ENCODE data around the gene EYA2.

EYA2 gene

GRCh38 chr20:46981184-46981583, 86.5 kb downstream of the EYA2 start:
- no peak for DNase-seq

GRCh38 chr20:46983466-46983865, 88.8 kb downstream of the EYA2 start:
- DNase-seq, result no peak

GRCh38 chr20:46984405-46984804, 89.8 kb downstream of the EYA2 start:
- no peak for DNase-seq

GRCh38 chr20:46985250-46985649, 90.6 kb downstream of the EYA2 start:
- DNase-seq, result no peak

- no peak for DNase-seq
Measured at GRCh38 chr20:46985671-46986070, 91.0 kb downstream of the EYA2 start.

- DNase-seq, result no peak
Measured at GRCh38 chr20:46987001-46987400, 92.4 kb downstream of the EYA2 start.

- peak; percentile 58 for DNase-seq
Measured at GRCh38 chr20:46990017-46990595, 95.5 kb downstream of the EYA2 start.

GRCh38 chr20:46990596-46991104, 96.0 kb downstream of the EYA2 start:
- DNase-seq, result no peak

- no peak for DNase-seq
Measured at GRCh38 chr20:46991168-46991567, 96.5 kb downstream of the EYA2 start.

- DNase-seq, result no peak
Measured at GRCh38 chr20:46991880-46992639, 97.4 kb downstream of the EYA2 start.

- no peak for DNase-seq
Measured at GRCh38 chr20:46992640-46993035, 98.0 kb downstream of the EYA2 start.

- no peak for DNase-seq
Measured at GRCh38 chr20:46993465-46994095, 98.9 kb downstream of the EYA2 start.

GRCh38 chr20:46994341-46994740, 99.7 kb downstream of the EYA2 start:
- DNase-seq, result peak; percentile 77

GRCh38 chr20:46995561-46996142, 101.0 kb downstream of the EYA2 start:
- no peak for DNase-seq

- no peak for DNase-seq
Measured at GRCh38 chr20:46997187-46997586, 102.5 kb downstream of the EYA2 start.

GRCh38 chr20:46998477-46999240, 104.0 kb downstream of the EYA2 start:
- no peak for DNase-seq

GRCh38 chr20:46999801-47000465, 105.3 kb downstream of the EYA2 start:
- DNase-seq, result no peak

- DNase-seq, result no peak
Measured at GRCh38 chr20:47003223-47003622, 108.6 kb downstream of the EYA2 start.

- no peak for DNase-seq
Measured at GRCh38 chr20:47004179-47004578, 109.5 kb downstream of the EYA2 start.

- no peak for DNase-seq
Measured at GRCh38 chr20:47007826-47008655, 113.4 kb downstream of the EYA2 start.

- DNase-seq, result no peak
Measured at GRCh38 chr20:47008842-47009518, 114.3 kb downstream of the EYA2 start.

All from stimulated activated CD8-positive, alpha-beta memory T cell treated with anti-CD3 and anti-CD28 coated beads, Interleukin-4, amount 100 ng/mL, for 48 hours (primary cell).